SK-N-SH (cell line): ENCODE measurements around the gene INSYN2B. TPM values are rescaled to one million over a fixed set of nuclear protein-coding genes. Genes with fewer than 3 reads are reported as not detected.

ENCODE experiments used
- CTCF ChIA-PET: fragments of 300-600, 350-600 bp; formaldehyde crosslinking; extraction: SDS; loops from one replicate; lab custom pipeline; 2021; lab: Yijun Ruan, JAX
- POLR2A ChIA-PET: fragments of 350-600 bp; sonication (Branson Sonifier 250); formaldehyde crosslinking; extraction: SDS; loops from one replicate; lab custom pipeline; 2020; ENCODE audit warnings: antibody characterized with exemption, inconsistent platforms; lab: Yijun Ruan, JAX
- DNase-seq: peaks from one replicate; pipeline ENCODE4 v3.0.0; 2012
- H2AFZ ChIP-seq: fragments of 200-600 bp; sonication (generic); 2 replicates; pipeline ENCODE4 v1.8.1; 2016; ENCODE audit warnings: antibody characterized with exemption, mild to moderate bottlenecking, low read depth
- H3F3A ChIP-seq: fragments of 200-600 bp; sonication (generic); replicated peaks from 2 replicates; pipeline ENCODE3; 2016; ENCODE audit warnings: antibody characterized with exemption, mild to moderate bottlenecking; ENCODE audit not compliant: insufficient read depth
- H3K27ac ChIP-seq, 2 experiments: fragments of 200-500 bp in 1 of 2; fragments of 200-600 bp in 1 of 2; sonication (Bioruptor generic) in 1 of 2; sonication (generic), shearing (Covaris generic) in 1 of 2; 2 replicates each; pipeline versions ENCODE4 v1.5.1 to v1.6.1; 2014 to 2016; ENCODE audit warnings: low read depth in 2 of 2, inconsistent platforms in 1 of 2, low read length in 1 of 2, mild to moderate bottlenecking in 1 of 2, mixed read lengths in 1 of 2
- H3K27me3 ChIP-seq: fragments of 200-600 bp; sonication (generic), shearing (Covaris generic); 2 replicates; pipeline ENCODE4 v1.6.1; 2016; ENCODE audit warnings: mixed run types; ENCODE audit not compliant: insufficient read depth
- H3K36me3 ChIP-seq, 2 experiments: fragments of 200-500 bp in 1 of 2; fragments of 200-600 bp in 1 of 2; sonication (Bioruptor generic) in 1 of 2; sonication (generic) in 1 of 2; replicated peaks in 1 of 2; 2 replicates each; pipeline versions ENCODE3 to v1.5.1; 2014 to 2016; ENCODE audit warnings: low read length in 1 of 2, mild to moderate bottlenecking in 1 of 2; ENCODE audit not compliant: insufficient read depth in 2 of 2, control insufficient read depth in 1 of 2
- H3K4me1 ChIP-seq, 2 experiments: fragments of 200-500 bp in 1 of 2; fragments of 200-600 bp in 1 of 2; sonication (Bioruptor generic) in 1 of 2; sonication (generic), shearing (Covaris generic) in 1 of 2; 2 replicates each; pipeline versions ENCODE4 v1.5.1 to v1.6.1; 2014 to 2016; ENCODE audit warnings: low read depth in 1 of 2, low read length in 1 of 2, mixed run types in 1 of 2; ENCODE audit not compliant: insufficient read depth in 2 of 2, control insufficient read depth in 1 of 2
- H3K4me2 ChIP-seq: fragments of 200-600 bp; sonication (generic), shearing (Covaris generic); 2 replicates; pipeline ENCODE4 v1.6.1; 2017; ENCODE audit warnings: mixed run types
- H3K4me3 ChIP-seq, 2 experiments: fragments of 200-500 bp in 1 of 2; fragments of 200-600 bp in 1 of 2; sonication (Bioruptor generic) in 1 of 2; sonication (generic), shearing (Covaris generic) in 1 of 2; 2 replicates each; pipeline versions ENCODE4 v1.5.1 to v1.8.1; 2014 to 2016; ENCODE audit warnings: low read depth in 2 of 2, inconsistent platforms in 1 of 2, low read length in 1 of 2, mild to moderate bottlenecking in 1 of 2, mixed read lengths in 1 of 2, moderate library complexity in 1 of 2
- H3K79me2 ChIP-seq: fragments of 200-600 bp; sonication (generic); 2 replicates; pipeline ENCODE4 v1.8.1; 2017; ENCODE audit warnings: mild to moderate bottlenecking; ENCODE audit not compliant: insufficient read depth
- H3K9ac ChIP-seq: fragments of 200-600 bp; sonication (generic); 2 replicates; pipeline ENCODE4 v1.6.1; 2017; ENCODE audit warnings: mixed run types
- H3K9me2 ChIP-seq: fragments of 200-600 bp; sonication (generic); 2 replicates; pipeline ENCODE4 v1.6.1; 2017; ENCODE audit warnings: mixed run types
- H3K9me3 ChIP-seq: fragments of 200-600 bp; sonication (generic); 2 replicates; pipeline ENCODE4 v1.6.1; 2017; ENCODE audit warnings: mixed run types, mild to moderate bottlenecking, moderate library complexity
- H4K20me1 ChIP-seq: fragments of 200-600 bp; sonication (generic); 2 replicates; pipeline ENCODE4 v1.6.1; 2017; ENCODE audit warnings: mild to moderate bottlenecking, mixed run types; ENCODE audit not compliant: insufficient read depth
- CTCF ChIP-seq: fragments of 200-600 bp; sonication (generic); IDR thresholded peaks from 2 replicates; pipeline ENCODE4 v1.6.1; 2017; ENCODE audit warnings: antibody characterized with exemption, mild to moderate bottlenecking, moderate library complexity
- ELF1 ChIP-seq: IDR thresholded peaks from 2 replicates; pipeline ENCODE4 v1.4.0; 2012
- FOXM1 ChIP-seq: IDR thresholded peaks from 2 replicates; pipeline ENCODE4 v1.4.0; 2012; ENCODE audit warnings: low read depth, mild to moderate bottlenecking
- GABPA ChIP-seq: IDR thresholded peaks from 2 replicates; pipeline ENCODE4 v1.4.0; 2012; ENCODE audit warnings: low read depth, mild to moderate bottlenecking
- IRF3 ChIP-seq: fragments of 150-350 bp; IDR thresholded peaks from 2 replicates; pipeline ENCODE4 v1.6.1; 2016; ENCODE audit warnings: mild to moderate bottlenecking, low read depth, low read length
- JUND ChIP-seq: IDR thresholded peaks from 2 replicates; pipeline ENCODE4 v1.4.0; 2012
- MEF2A ChIP-seq: IDR thresholded peaks from 2 replicates; pipeline ENCODE4 v1.4.0; 2012; ENCODE audit warnings: low read depth, borderline replicate concordance
- NRF1 ChIP-seq: IDR thresholded peaks from 2 replicates; pipeline ENCODE4 v1.6.1; 2012; ENCODE audit warnings: low read depth, mild to moderate bottlenecking, low read length
- POLR2AphosphoS5 ChIP-seq: IDR thresholded peaks from 2 replicates; pipeline ENCODE4 v1.6.1; 2012; ENCODE audit warnings: low read depth, low read length
- RXRA ChIP-seq: IDR thresholded peaks from 2 replicates; pipeline ENCODE4 v1.4.0; 2012; ENCODE audit warnings: low read depth, mild to moderate bottlenecking, borderline replicate concordance
- USF1 ChIP-seq: IDR thresholded peaks from 2 replicates; pipeline ENCODE4 v1.4.0; 2012; ENCODE audit warnings: low read depth, borderline replicate concordance
- YY1 ChIP-seq: IDR thresholded peaks from 2 replicates; pipeline ENCODE4 v1.4.0; 2012; ENCODE audit warnings: low read depth, mild to moderate bottlenecking
- polyA plus RNA-seq, 3 experiments: library from polyadenylated mRNA; depleted of rRNA; stranded (reverse); fragments of >200 nt; gene quantifications; 2 replicates each; pipeline ENCODE4 v1.2.3, GENCODE V29; 2012

INSYN2B gene
- polyA plus RNA-seq, 1 of the 3 experiments (the other 2 are of a cell fraction): 9.2 TPM

- TF ChIP-seq FOXM1 (peak; percentile 42; the same call in 1 of the 2 replicates), MEF2A (no peak), JUND (peak; percentile 86), RXRA (peak; percentile 83), GABPA (peak; percentile 53; the same call in 1 of the 2 replicates), ELF1 (peak; percentile 55), CTCF (no peak), IRF3 (no peak), YY1 (no peak), POLR2AphosphoS5 (peak; percentile 24; the same call in 1 of the 2 replicates)
Observed at GRCh38 chr5:169970911-169971765, 9.2 kb downstream of the INSYN2B start (continued).

- peak overlapping the region; percentile 64; the same call in 1 of the 2 replicates for H3K9ac ChIP-seq
- peaks cover 0 to 11% of the 10 kb centered on the region in 2 experiments for H3K36me3 ChIP-seq
- no peak overlapping the region for H2AFZ ChIP-seq
- CTCF ChIA-PET: interaction anchor here (1.8 to 10.4 kb wide), 2 partner anchors 10 to 260 kb away, joined by 5 to 95 read pairs; partner anchors contain the start of gene INSYN2B
- H3K4me2 ChIP-seq: peak overlapping the region; percentile 70
- no peaks in the 10 kb centered on the region for H3K9me3 ChIP-seq
- no peaks in the 10 kb centered on the region for H4K20me1 ChIP-seq
- H3F3A ChIP-seq: peaks cover 21% of the 10 kb centered on the region
- TF ChIP-seq USF1 (0 out of 2 replicates have a peak, but pooled peaks have one; percentile 3), NRF1 (no peak)
- POLR2A ChIA-PET: no interaction called here
- peaks cover 9 to 44% of the 10 kb centered on the region in 2 experiments for H3K4me1 ChIP-seq
- H3K27me3 ChIP-seq: no peaks in the 10 kb centered on the region
- H3K9me2 ChIP-seq: no peaks in the 10 kb centered on the region
- peaks cover 91% of the 10 kb centered on the region for H3K79me2 ChIP-seq
- DNase-seq: no peak
- peak overlapping the region; percentile 53 to 96; a peak in 3 of 4 replicates for H3K27ac ChIP-seq
- peak overlapping the region in 1 of 2 experiments; percentile 18; a peak in 1 of 4 replicates for H3K4me3 ChIP-seq
Observed at GRCh38 chr5:169970339-169970738, 10.0 kb downstream of the INSYN2B start.
